GM20000 (cell line): Measurements from ENCODE around the gene ANGPT4.

Experiments used
- DNase-seq: peaks from one replicate; pipeline ENCODE4 v3.0.0; 2012; ENCODE audit warnings: low spot score
- TF ChIP-seq, protein P1 (sequence below): IDR thresholded peaks from 2 replicates; pipeline ENCODE4 v1.5.1; 2012; ENCODE audit warnings: mild to moderate bottlenecking, control low read depth; ENCODE audit errors: extremely low read depth, missing control alignments

The ANGPT4 gene

DNA sequence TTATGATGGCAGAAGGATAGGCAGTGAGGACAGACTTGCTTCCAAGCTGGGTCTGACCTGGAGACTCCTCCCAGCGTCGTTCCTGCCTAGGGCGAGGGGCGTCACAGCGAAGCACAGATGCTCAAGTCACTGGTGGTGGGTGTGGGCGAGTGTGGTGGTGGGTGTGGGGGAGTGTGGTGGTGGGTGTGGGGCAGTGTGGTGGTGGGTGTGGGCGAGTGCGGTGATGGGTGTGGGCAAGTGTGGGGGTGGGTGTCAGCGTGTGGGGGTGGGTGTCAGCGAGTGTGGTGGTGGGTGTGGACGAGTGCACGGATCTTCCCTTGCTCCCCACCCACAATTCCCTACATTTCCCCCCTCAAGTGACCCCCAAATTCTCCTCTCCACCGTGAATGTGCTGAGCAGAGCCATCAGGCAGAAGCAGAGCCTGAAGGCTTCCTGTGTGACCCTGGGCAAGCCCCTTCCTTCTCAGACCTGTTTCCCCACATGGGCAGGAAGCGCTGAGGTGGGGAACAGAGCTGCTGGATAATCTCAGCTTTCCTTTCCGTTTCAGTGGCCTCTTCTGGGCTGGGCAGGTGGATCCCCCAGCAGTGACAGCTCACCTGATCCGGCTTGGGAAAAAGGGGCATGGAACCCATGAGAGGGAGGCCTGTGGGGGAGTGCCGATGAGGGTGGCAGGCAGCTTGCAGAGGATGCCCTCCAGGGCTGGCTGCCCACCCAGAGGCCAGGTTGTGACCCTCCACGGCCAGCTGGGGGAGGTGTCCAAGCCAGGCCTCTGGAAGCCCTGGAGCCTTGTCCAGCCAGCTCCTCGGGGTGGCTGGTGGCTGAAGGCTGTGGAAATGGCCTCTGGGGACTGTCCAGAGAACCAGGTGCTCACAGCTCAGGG is 43.0 kb upstream of the ANGPT4 start:
- TF ChIP-seq, protein P1, sequence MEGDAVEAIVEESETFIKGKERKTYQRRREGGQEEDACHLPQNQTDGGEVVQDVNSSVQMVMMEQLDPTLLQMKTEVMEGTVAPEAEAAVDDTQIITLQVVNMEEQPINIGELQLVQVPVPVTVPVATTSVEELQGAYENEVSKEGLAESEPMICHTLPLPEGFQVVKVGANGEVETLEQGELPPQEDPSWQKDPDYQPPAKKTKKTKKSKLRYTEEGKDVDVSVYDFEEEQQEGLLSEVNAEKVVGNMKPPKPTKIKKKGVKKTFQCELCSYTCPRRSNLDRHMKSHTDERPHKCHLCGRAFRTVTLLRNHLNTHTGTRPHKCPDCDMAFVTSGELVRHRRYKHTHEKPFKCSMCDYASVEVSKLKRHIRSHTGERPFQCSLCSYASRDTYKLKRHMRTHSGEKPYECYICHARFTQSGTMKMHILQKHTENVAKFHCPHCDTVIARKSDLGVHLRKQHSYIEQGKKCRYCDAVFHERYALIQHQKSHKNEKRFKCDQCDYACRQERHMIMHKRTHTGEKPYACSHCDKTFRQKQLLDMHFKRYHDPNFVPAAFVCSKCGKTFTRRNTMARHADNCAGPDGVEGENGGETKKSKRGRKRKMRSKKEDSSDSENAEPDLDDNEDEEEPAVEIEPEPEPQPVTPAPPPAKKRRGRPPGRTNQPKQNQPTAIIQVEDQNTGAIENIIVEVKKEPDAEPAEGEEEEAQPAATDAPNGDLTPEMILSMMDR: no peak
- no peak for DNase-seq

DNA sequence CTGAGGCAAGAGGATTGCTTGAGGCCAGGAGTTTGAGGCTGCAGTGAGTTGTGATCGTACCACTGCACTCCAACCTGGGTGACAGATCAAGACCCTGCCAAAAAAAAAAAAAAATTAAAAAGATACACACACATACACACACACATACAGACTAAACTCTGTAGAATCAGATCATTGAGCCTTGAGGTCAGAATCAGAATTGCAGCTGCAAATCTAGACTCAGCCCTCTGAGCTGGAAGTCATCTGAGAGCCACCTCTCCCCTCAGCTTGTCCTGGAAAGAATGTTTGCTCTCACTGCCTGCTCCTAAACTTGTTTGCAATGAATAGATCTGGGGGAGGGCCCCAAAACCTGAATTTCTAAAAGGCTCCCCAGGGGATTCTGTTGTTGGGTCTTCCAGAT is 41.4 kb upstream of the ANGPT4 start:
- TF ChIP-seq, protein P1: no peak
- no peak for DNase-seq

DNA sequence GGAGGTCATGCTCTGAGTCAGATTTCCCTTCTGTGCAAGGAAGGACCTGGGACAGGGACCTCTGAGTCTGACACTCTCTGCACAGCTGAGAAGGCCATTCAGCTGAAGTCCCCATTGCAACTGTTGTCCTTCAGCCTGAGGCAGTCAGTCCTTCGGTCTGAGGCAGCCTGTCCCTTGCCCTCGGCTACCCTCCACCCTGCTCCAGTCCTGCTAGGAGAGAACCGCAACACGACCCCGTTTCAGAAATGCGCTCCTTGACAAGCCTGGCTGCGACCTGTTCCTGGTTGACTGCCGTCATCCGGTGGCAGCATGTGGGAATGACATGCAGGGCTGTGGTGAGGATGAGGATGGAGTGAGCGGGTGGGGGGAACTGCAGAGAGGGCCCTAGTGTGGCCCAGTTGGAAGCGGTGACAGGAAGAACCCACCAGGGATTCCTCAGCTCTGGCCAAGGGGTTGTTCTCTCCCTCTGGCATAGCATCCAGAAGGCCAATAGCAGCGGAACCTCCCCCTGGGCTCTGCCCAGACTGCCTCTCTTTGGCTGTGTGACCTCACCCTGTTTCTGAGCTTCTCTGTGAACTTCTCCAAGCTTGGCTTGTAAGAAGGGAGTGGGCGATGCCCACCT is 40.3 kb upstream of the ANGPT4 start:
- DNase-seq: peak; percentile 84
- TF ChIP-seq, protein P1: peak; percentile 56

DNA sequence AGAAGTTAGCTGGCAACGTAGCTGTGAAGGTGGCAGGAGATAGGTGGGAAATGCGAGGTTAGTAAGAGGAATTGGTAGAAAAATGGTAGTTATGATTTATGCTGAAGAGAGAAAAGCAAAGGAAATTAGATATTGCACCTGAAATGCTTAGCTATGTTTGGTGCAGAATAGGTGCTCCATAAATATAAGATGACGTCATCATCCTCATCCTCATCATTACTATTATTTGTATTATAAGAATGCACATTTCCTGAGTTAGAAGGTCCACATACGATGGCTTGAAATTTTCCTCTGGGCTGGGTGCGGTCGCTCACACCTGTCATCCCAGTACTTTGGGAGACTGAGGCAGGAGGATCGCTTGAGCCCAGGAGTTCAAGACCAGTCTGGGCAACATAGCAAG is 39.5 kb upstream of the ANGPT4 start:
- no peak for DNase-seq
- TF ChIP-seq, protein P1: no peak

DNA sequence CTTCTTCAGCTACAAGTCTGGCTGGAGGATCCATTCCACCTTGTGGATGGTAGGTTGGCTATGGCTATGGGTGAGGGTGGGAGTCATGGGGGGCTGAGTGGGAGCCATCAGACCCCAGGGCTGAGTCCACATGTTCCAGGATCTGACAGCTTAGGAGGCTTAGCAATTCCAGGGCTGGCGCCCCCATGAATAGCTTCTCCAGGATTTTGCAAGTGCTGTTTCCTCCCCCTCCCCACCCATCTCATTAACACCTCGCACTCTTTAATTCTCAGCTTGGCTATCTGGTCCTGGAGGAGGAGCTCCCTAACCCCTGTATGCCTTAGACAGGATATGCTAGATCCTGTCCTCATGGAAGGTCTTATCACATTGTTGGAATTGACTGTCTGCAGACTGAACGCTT is 39.0 kb upstream of the ANGPT4 start:
- DNase-seq: no peak
- TF ChIP-seq, protein P1: no peak

DNA sequence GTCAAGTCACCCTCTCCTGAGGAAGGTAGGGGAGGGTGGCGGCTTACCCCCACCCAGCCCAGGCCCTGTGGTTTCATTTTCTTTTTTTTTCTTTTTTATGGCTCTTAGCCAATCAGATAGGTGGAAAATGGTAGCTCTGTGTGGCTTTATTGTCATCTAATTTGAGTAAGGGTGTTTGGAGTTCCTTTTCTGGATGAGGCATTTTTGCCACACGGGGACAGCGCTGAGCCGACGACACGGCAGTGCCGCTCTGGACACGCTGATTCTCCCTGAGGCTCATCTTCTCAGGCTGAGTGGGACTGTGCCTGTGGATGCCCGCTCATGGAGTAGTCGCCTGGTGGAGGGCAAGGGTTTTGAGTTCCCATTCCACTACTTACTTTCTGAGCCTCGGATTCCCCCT is 37.6 kb upstream of the ANGPT4 start:
- TF ChIP-seq, protein P1: no peak
- no peak for DNase-seq

DNA sequence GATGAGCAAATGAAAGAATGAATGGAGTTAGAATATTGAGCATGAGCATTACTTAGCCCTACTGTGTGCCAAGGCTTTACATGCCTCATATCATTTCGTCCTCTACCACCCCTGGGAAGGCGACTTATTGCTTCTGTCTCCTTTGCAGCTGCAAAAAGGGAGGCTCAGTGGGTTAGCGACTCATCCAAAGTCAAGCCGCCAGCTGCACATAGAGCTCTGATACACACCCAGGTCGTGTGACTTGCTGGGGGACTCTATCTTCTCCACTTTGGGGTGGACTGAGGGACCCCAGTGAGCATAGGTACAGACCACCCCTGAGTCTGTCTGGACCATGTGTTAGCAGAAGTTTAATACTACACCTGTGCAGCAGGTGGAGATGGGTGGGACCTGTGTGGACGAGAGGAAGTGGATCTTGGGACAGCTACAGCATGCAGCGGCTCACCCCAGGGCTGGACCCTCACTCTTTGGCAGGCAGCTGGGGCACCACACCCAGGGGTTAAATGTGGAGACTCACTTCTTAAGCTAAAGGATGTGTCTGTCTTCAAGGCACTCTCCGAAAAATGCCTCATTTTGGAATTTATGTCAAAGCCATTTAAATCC is 36.2 kb upstream of the ANGPT4 start:
- no peak for DNase-seq
- TF ChIP-seq, protein P1: no peak
